Esophagus squamous epithelium (tissue), 4 donors: ENCODE measurements around the gene ETV1.

ENCODE experiments used
- CTCF ChIP-seq, 6 experiments: fragments of 450-650 bp in 4 of 6; fragments of 200-600 bp in 2 of 6; sonication (generic) in 2 of 6; IDR thresholded peaks; one replicate each; pipeline ENCODE4 v1.5.1; 2016 to 2019; ENCODE audit warnings: antibody characterized with exemption in 6 of 6, mild to moderate bottlenecking in 4 of 6, moderate library complexity in 4 of 6
- POLR2A ChIP-seq, 4 donors: fragments of 450-650 bp; IDR thresholded peaks; one replicate each; pipeline ENCODE4 v1.6.1; 2017; ENCODE audit warnings: antibody characterized with exemption in 4 of 4, mild to moderate bottlenecking in 4 of 4, moderate library complexity in 3 of 4

- no peak for TF ChIP-seq POLR2A (IDR thresholded peaks at IDR 0.05)
- no peak for TF ChIP-seq CTCF (IDR thresholded peaks at IDR 0.05)
Measured at GRCh38 chr7:13879994-13880686, 109.3 kb downstream of the ETV1 start.
